GM12891 (cell line): ENCODE measurements around the gene RDH8.

Experiments
- POLR2A ChIP-seq: IDR thresholded peaks from 2 replicates; pipeline ENCODE4 v1.6.1; 2011; ENCODE audit warnings: low read depth, low read length, control low read depth
- POLR2AphosphoS5 ChIP-seq: IDR thresholded peaks from 2 replicates; pipeline ENCODE4 v1.6.1; 2011; ENCODE audit warnings: low read depth, low read length, control low read depth

DNA sequence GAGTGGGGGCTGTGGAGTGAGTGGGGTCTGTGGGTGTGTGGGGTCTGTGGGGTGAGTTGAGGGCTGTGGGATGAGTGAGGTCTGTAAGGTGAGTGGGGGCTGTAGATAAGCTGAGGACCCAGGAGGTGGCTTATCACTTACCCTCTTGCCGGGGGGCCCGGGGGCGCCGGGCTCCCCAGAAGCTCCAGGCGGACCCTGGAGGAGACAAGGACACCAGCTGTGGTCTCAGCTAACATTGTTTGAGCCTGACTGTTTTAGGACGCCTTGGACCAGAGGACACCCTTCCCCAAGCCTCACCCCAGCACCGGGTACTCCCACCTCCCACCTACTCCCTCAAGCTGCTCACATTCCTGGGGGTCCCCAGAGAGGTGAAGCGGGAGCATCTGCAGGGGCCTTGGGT, 42.8 kb upstream of the RDH8 start:
- TF ChIP-seq POLR2A (no peak), POLR2AphosphoS5 (no peak)
